Effector memory CD4-positive, alpha-beta T cell (primary cell): ENCODE measurements around the gene CTBS.
"Not testable (repeated sequence)": the region's sequence is repeated elsewhere in the genome, so short reads cannot be mapped to it uniquely, and the experiment has no call there.

Experiments
- DNase-seq, 3 donors: peaks; one replicate each; pipeline ENCODE4 v3.0.0-alpha.2; 2020
- H3K27ac ChIP-seq: 2 replicates; pipeline ENCODE4 v1.7.0; 2013; ENCODE audit warnings: mild to moderate bottlenecking, low read length, moderate library complexity; ENCODE audit not compliant: insufficient read depth, poor library complexity, severe bottlenecking
- H3K27me3 ChIP-seq: replicated peaks from 2 replicates; pipeline ENCODE4 v1.7.0; 2013; ENCODE audit warnings: mild to moderate bottlenecking, low read length; ENCODE audit not compliant: insufficient read depth, control insufficient read depth, poor library complexity, severe bottlenecking
- H3K36me3 ChIP-seq: 2 replicates; pipeline ENCODE4 v1.7.0; 2013; ENCODE audit warnings: mild to moderate bottlenecking, low read length, moderate library complexity; ENCODE audit not compliant: control insufficient read depth, insufficient read depth
- H3K4me1 ChIP-seq: 2 replicates; pipeline ENCODE4 v1.7.0; 2013; ENCODE audit warnings: low read length, mild to moderate bottlenecking; ENCODE audit not compliant: control insufficient read depth, insufficient read depth, poor library complexity, severe bottlenecking
- H3K4me3 ChIP-seq: 2 replicates; pipeline ENCODE4 v1.7.0; 2013; ENCODE audit warnings: low read length, low read depth, mild to moderate bottlenecking; ENCODE audit not compliant: insufficient read depth, poor library complexity, severe bottlenecking
- H3K9me3 ChIP-seq: 2 replicates; pipeline ENCODE4 v1.7.0; 2013; ENCODE audit warnings: mild to moderate bottlenecking, low read length, moderate library complexity; ENCODE audit not compliant: control insufficient read depth

CTBS gene

DNA sequence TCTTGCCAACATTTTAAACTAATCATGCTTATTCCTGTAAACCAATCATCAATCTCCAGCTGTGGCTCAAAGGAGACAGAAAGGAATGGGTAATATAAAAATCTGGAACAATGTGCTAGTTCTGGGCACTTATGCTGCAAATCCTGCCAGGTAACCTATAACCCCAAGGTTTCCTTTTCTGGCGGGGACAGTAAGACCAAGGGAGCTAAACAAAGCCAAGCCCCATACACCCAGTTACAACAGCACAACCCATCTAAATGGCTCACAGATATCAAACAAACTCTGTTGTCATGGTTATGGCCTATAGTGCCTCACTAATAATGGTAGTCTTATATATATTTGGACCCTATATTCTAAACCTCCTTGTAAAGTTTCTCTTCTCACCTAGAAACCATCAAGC is 36.9 kb upstream of the CTBS start:
- Histone ChIP-seq H3K4me3 (no peak overlapping the region), H3K27me3 (no peaks in the 10 kb centered on the region), H3K9me3 (no peaks in the 10 kb centered on the region), H3K27ac (no peak overlapping the region), H3K4me1 (no peaks in the 10 kb centered on the region), H3K36me3 (no peaks in the 10 kb centered on the region)
- no peak for DNase-seq

DNA sequence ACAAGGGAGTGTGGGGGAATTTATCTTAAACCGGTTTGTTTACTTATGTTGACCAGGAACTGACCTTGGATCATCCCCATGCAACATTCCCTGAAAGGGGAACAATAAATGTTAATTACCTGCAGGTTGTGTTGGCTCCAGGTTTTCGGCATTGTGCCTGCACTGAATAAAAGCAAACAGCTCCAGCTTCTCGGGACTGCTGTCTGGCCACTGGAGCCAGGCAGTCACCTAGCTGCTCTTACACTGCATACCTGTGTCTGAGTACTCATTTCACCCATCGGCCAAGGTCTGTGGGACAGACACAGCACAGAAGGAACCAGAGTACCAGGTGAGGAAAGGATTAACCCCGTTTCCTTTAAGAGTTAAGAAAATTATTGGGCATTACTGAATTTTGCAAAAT is 32.7 kb upstream of the CTBS start:
- Histone ChIP-seq H3K27ac (no peak overlapping the region), H3K4me1 (no peaks in the 10 kb centered on the region), H3K4me3 (no peak overlapping the region), H3K9me3 (peaks cover 13% of the 10 kb centered on the region), H3K36me3 (no peaks in the 10 kb centered on the region), H3K27me3 (no peaks in the 10 kb centered on the region)
- DNase-seq: no peak

DNA sequence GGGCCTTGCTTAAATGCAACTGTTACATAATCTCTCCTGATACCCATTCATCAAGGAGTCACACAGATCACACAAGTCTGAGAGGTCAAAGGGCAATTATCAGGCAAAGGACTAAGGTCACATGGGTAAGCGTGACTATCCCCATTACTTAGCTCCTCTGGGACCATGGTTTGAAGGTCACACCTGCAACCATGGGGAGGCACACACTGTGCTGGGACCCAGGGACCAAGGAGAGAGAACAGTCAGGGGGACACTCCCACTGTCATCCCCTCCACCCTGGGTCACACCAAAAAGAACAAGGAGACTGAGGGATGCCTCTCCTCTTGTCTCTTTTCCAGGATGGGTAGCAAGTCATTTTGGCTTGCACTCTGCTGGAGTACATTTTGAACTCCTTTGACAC is 30.9 kb upstream of the CTBS start:
- DNase-seq: no peak
- Histone ChIP-seq H3K36me3 (no peaks in the 10 kb centered on the region), H3K4me3 (no peak overlapping the region), H3K9me3 (peaks cover 13% of the 10 kb centered on the region), H3K27me3 (no peaks in the 10 kb centered on the region), H3K27ac (no peak overlapping the region), H3K4me1 (no peaks in the 10 kb centered on the region)

DNA sequence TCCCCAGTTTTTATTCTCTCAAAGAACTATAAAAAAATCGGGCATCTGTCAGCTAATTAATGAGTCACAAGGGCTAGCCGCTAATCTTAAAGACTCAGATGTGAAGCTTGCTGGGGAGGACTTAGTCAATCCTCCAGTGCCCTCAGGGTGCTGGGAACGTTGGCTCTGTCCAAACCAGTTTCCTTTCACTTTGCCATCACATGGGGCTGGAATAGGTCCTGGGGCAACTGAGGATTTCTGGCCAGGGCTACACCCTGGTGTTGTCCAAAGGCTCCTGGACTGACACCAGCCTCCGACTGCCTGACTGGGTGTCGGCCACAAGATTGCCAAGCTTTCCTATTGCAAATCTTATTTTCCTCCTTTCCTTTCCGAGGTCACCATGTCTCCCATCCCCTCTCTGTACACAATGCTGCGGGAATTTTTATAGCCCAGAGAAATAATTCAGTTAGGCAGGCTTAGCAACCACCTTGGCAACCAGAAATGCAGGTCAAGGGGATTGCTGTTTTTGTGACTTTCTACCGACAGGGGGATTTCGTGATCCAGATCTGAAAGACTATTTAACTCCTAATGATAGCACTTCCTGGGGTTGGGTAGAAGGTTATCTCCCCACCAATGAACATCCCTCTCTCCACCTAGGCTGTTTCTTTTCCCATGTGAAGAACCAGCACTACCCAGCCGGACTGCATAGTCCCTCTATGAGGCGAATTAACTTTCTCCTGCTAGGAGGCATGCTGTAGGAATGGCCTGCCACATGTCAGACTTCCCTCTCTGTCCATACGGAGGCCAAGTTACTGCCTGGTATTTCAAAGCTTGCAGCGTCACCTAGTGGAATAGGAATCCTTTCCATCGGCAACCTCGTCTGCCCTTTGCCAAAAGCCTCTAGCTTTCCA is 29.9 kb upstream of the CTBS start:
- Histone ChIP-seq H3K9me3 (peaks cover 13% of the 10 kb centered on the region), H3K27me3 (no peaks in the 10 kb centered on the region), H3K4me1 (no peaks in the 10 kb centered on the region), H3K36me3 (no peaks in the 10 kb centered on the region), H3K4me3 (no peak overlapping the region), H3K27ac (no peak overlapping the region)
- no peak for DNase-seq

DNA sequence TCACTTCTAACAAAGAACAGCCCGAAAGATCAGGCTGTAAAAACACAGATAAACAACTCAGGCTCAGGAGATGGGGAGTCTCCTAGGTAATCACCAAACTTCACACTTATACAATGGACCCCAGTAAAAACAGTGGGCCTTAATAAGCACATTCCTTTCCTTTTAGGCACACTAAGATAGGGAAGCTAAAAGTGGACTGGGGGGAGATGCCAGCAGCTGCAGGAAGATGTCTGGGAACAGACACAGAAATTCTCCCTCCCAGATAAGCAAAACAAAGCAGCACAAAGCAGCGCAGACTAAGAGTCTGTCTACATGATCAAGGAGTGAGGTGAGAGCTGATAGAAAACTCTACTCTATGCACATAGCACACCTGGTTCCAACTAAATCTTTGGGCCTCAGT is 29.0 kb upstream of the CTBS start:
- Histone ChIP-seq H3K36me3 (no peaks in the 10 kb centered on the region), H3K27me3 (no peaks in the 10 kb centered on the region), H3K4me1 (no peaks in the 10 kb centered on the region), H3K9me3 (peaks cover 13% of the 10 kb centered on the region), H3K27ac (no peak overlapping the region), H3K4me3 (no peak overlapping the region)
- no peak for DNase-seq

DNA sequence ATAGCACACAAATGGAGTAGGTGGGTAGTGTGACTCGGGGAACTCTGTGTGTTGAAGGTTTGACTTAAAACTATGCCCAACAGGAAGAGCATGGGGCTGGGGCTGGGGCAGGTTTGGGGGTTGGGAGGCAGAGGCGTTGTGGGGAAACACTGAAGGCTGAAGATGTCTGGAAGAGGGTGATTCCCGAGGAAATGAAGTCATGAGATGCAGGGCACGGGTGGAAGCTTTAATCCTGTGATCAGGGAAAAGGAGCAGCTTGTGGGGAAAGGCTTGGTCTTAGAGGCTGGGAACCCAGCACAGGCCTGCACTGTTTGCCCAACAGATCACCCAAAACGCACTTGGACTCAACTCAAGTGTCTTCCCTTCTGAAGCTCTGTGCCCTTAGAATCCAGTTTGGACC is 26.6 kb upstream of the CTBS start:
- H3K4me3 ChIP-seq: no peak overlapping the region
- H3K36me3 ChIP-seq: no peaks in the 10 kb centered on the region
- no peak for DNase-seq
- no peaks in the 10 kb centered on the region for H3K27me3 ChIP-seq
- no peak overlapping the region for H3K27ac ChIP-seq
- H3K4me1 ChIP-seq: no peaks in the 10 kb centered on the region
- peaks cover 13% of the 10 kb centered on the region for H3K9me3 ChIP-seq

DNA sequence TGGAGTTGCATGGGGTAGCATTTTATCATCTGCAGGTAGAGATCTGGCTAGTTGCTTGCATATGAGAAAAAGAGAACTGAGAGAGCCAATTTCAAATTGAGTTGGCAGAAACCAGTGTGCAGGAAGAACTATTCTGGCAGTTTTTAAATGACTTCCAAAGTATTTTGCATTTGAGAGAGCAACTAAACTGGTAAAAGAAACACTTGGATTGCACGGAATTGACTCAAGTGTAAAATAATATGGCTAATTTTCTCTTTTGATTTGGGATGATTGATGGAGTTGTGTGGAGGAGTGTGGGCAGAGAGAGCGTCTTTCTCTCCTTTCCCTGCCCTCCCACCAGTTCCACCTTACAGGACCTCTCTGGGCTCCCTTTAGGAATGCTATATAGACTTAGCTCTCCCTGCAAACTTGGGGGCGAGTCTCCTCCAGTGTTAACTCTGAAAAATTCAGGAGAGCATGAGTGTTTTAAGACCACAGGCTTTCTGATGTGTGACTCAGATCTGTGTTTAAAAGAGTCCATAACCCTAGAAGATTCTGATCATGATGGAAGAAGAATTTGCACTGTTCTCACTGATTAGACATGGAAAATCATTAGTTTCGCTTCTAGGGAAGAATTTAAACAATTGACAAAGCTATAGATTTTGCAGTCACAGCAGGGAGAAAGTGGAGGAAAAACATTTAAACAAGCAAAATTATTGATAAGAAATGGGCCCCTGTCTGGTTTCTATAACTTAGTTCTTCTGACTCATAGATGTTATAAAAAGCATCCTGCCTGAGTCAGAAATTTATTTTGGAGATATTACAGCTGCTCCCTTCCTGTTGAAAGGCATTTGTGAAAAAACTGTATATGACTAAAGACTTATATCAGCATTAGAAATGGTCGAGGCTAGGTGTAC is 24.9 kb upstream of the CTBS start:
- no peak for DNase-seq

DNA sequence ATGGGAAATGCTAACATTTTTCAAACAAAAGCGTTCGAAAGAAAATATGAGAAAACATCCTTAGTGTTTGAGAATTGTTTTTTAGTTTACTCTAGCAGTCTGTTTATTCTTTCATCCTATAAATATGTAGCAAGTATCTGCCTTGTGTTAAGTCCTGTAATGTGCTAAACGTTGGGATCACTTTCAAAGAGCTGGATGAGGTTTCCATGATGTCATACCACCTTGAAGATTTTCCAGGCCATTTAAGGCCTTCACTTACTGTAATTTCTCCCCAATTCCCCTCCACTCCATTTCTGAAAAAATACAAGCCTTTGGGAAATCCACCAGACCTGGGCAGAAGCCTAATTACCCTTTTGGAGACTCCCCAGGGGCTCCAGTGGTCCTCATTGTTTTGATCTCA is 24.2 kb upstream of the CTBS start:
- no peaks in the 10 kb centered on the region for H3K36me3 ChIP-seq
- no peaks in the 10 kb centered on the region for H3K9me3 ChIP-seq
- H3K27me3 ChIP-seq: no peaks in the 10 kb centered on the region
- no peak overlapping the region for H3K27ac ChIP-seq
- H3K4me3 ChIP-seq: no peak overlapping the region
- no peaks in the 10 kb centered on the region for H3K4me1 ChIP-seq
- no peak for DNase-seq

More for the DNA sequence above, 24.9 kb upstream of the CTBS start:
- no peaks in the 10 kb centered on the region for H3K4me1 ChIP-seq
- no peak overlapping the region for H3K4me3 ChIP-seq
- H3K9me3 ChIP-seq: no peaks in the 10 kb centered on the region
- no peaks in the 10 kb centered on the region for H3K27me3 ChIP-seq
- no peaks in the 10 kb centered on the region for H3K36me3 ChIP-seq
- H3K27ac ChIP-seq: no peak overlapping the region

DNA sequence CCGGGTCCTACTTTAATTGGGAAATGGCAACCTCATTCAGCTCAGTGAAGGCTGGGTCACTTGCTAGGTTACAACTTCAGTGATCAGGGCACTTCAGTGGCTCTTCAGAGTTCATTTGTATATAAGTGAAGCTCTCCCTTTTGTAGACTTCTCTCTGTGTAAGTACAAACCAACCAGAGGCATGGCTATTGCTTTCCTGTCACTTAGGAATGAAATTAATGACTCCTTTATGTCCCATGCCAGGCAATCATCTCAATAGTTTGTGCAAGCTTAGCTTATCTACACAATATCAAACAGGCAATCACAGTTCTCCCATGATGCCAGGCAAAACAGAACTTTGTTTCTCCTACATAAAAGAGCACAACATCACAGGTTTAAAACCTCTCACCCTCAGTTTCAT is 22.8 kb upstream of the CTBS start:
- H3K4me1 ChIP-seq: no peaks in the 10 kb centered on the region
- H3K36me3 ChIP-seq: no peaks in the 10 kb centered on the region
- H3K27ac ChIP-seq: no peak overlapping the region
- H3K27me3 ChIP-seq: no peaks in the 10 kb centered on the region
- H3K4me3 ChIP-seq: no peak overlapping the region
- H3K9me3 ChIP-seq: no peaks in the 10 kb centered on the region
- DNase-seq: no peak

DNA sequence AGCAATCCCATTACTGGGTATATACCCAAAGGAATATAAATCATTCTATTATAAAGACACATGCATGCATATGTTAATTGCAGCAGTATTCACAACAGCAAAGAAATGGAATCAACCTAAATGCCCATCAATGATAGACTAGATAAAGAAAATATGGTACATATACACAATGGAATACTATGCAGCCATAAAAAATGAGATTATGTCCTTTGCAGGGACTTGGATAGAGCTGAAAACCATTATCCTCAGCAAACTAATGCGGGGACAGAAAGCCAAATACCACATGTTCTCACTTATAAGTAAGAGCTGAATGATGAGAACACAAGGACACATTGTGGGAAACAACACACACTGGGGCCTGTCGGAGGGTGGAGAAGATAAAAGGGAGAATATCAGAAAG is 20.7 kb upstream of the CTBS start:
- H3K9me3 ChIP-seq, H3K36me3 ChIP-seq, H3K27me3 ChIP-seq, H3K4me1 ChIP-seq, H3K27ac ChIP-seq, H3K4me3 ChIP-seq, DNase-seq: not testable (repeated sequence)
